HepG2 (cell line): ENCODE measurements around the gene TIMM17A. TPM values are rescaled to one million over a fixed set of nuclear protein-coding genes. Genes with fewer than 3 reads are reported as not detected.

Experiments used
- ATAC-seq: fragments of 200-7000 bp; cut with Tn5 transposase; 3 replicates; pipeline ENCODE4 v1.9.1; 2020; ENCODE audit warnings: mild to moderate bottlenecking, moderate library complexity
- BruUV-seq: library from RNA; stranded (reverse); fragments of 400-500 nt; replicated peaks from 2 replicates; lab custom pipeline; 2021; lab: Mats Ljungman, UMichigan
- CTCF ChIA-PET: fragments of 300-600 bp; formaldehyde crosslinking; extraction: SDS; loops from one replicate; lab custom pipeline; 2021; ENCODE audit warnings: low total read pairs, inconsistent platforms, low intra/inter-chr PET ratio; lab: Yijun Ruan, JAX
- POLR2A ChIA-PET: fragments of 350-600 bp; sonication (Branson Sonifier 250); formaldehyde crosslinking; loops from one replicate; lab custom pipeline; 2020; ENCODE audit warnings: antibody characterized with exemption, inconsistent platforms; lab: Yijun Ruan, JAX
- DNase-seq: peaks from one replicate; pipeline ENCODE4 v3.0.0-alpha.2; 2015; ENCODE audit warnings: low spot score
- FAIRE-seq: peaks from 3 replicates; lab custom pipeline; 2011; peaks lifted over from hg19 to GRCh38; lab: Jason Lieb, UNC
- H2AFZ ChIP-seq: one replicate; pipeline ENCODE4 v1.6.1; 2011; ENCODE audit warnings: low read length, inconsistent platforms
- H3K27ac ChIP-seq: fragments of 300-600 bp; 3 replicates; pipeline ENCODE4 v1.8.0; 2011; ENCODE audit warnings: mixed run types, mild to moderate bottlenecking, mixed read lengths, low read length, inconsistent platforms; ENCODE audit not compliant: insufficient read depth; ENCODE audit errors: extremely low read length
- H3K27me3 ChIP-seq, 2 experiments: fragments of 200-600 bp in 1 of 2; 2 replicates in 1 of 2; 3 replicates in 1 of 2; pipeline versions ENCODE4 v1.6.0 to v1.8.0; 2011; ENCODE audit warnings: low read length in 2 of 2, mild to moderate bottlenecking in 2 of 2, moderate library complexity in 2 of 2, inconsistent platforms in 1 of 2; ENCODE audit not compliant: insufficient read depth in 2 of 2, control insufficient read depth in 1 of 2
- H3K36me3 ChIP-seq, 2 experiments: fragments of 200-600 bp in 1 of 2; replicated peaks in 1 of 2; 2 replicates in 1 of 2; 3 replicates in 1 of 2; pipeline versions ENCODE4 v1.5.1 to v1.8.0; 2011; ENCODE audit warnings: low read length in 2 of 2, inconsistent platforms in 1 of 2; ENCODE audit not compliant: insufficient read depth in 2 of 2, control insufficient read depth in 1 of 2
- H3K4me1 ChIP-seq: 2 replicates; pipeline ENCODE4 v1.5.1; 2012; ENCODE audit warnings: low read length, inconsistent platforms; ENCODE audit not compliant: insufficient read depth
- H3K4me2 ChIP-seq: 2 replicates; pipeline ENCODE4 v1.6.0; 2011; ENCODE audit warnings: low read depth, low read length, inconsistent platforms
- H3K4me3 ChIP-seq, 3 experiments: fragments of 200-600 bp in 1 of 3; sonication (generic), shearing (Covaris generic) in 1 of 3; replicated peaks in 1 of 3; 2 replicates each; pipeline ENCODE4 v1.5.1; 2011 to 2016; ENCODE audit warnings: low read length in 3 of 3, inconsistent platforms in 2 of 3, low read depth in 2 of 3, mild to moderate bottlenecking in 2 of 3, control low read depth in 1 of 3, mixed read lengths in 1 of 3; ENCODE audit not compliant: insufficient read depth in 1 of 3
- H3K79me2 ChIP-seq: one replicate; pipeline ENCODE4 v1.6.1; 2011; ENCODE audit warnings: low read length, inconsistent platforms; ENCODE audit not compliant: insufficient read depth
- H3K9ac ChIP-seq: 2 replicates; pipeline ENCODE4 v1.6.0; 2011; ENCODE audit warnings: mild to moderate bottlenecking, low read depth, low read length, inconsistent platforms; ENCODE audit not compliant: insufficient read depth
- H3K9me3 ChIP-seq: 2 replicates; pipeline ENCODE4 v1.5.1; 2012; ENCODE audit warnings: mild to moderate bottlenecking, low read length
- H4K20me1 ChIP-seq: 2 replicates; pipeline ENCODE4 v1.6.0; 2011; ENCODE audit warnings: inconsistent platforms, mild to moderate bottlenecking, low read length, moderate library complexity; ENCODE audit not compliant: insufficient read depth
- CCAR2 ChIP-seq: fragments of 200-400 bp; formaldehyde crosslinking; optimal IDR thresholded peaks from 2 replicates; pipeline ENCODE3; 2018; ENCODE audit warnings: low read depth, mild to moderate bottlenecking, low read length, moderate library complexity
- PITX1 ChIP-seq: sonication (generic); formaldehyde crosslinking; IDR thresholded peaks from 2 replicates; pipeline ENCODE4 v1.5.1; 2020; ENCODE audit warnings: mild to moderate bottlenecking, missing genetic modification reagents
- TEAD3 ChIP-seq: optimal IDR thresholded peaks from 2 replicates; pipeline ENCODE3; 2016; ENCODE audit warnings: borderline replicate concordance
- ZNF331 ChIP-seq: sonication (generic); formaldehyde crosslinking; IDR thresholded peaks from 2 replicates; pipeline ENCODE4 v1.4.0; 2020; ENCODE audit warnings: missing genetic modification reagents
- WGBS: methylation state at CpG from one replicate; pipeline ENCODE4 v1.1.6; 2017; ENCODE audit warnings: low lambda C conversion rate; 5-methylcytosine and 5-hydroxymethylcytosine counted together
- in situ Hi-C: cut with HindIII; loops from 2 replicates; pipeline ENCODE4 v1.10.0; 2017; ENCODE audit warnings: low pct_unique_long_range_greater_than_20kb; ENCODE audit not compliant: extremely low pct_ligation_motif_present
- intact Hi-C: fragments of 100-400 bp; cut with micrococcal nuclease; formaldehyde crosslinking; loops from one replicate; pipeline ENCODE4 v1.10.0; 2022; ENCODE audit not compliant: unreplicated experiment
- polyA plus RNA-seq, 8 experiments: library from polyadenylated mRNA; depleted of rRNA in 3 of 8; stranded (reverse) in 7 of 8; unstranded in 1 of 8; fragments of >200 nt; fragmentation: Illumina TruSeq in 4 of 8; extraction: Trizol in 4 of 8; gene quantifications; 2 replicates each; pipeline versions ENCODE4 v1.2.1 to v1.2.3, GENCODE V29; 2011 to 2016; ENCODE audit warnings: low read depth in 4 of 8, missing spikeins in 1 of 8, mixed read lengths in 1 of 8; ENCODE audit not compliant: insufficient read depth in 1 of 8
- total RNA-seq, 5 experiments: library from RNA; depleted of rRNA; stranded (reverse); fragments of >200 nt; fragmentation: Illumina TruSeq; extraction: Trizol; gene quantifications; 2 replicates each; pipeline ENCODE4 v1.2.3, GENCODE V29; 2016; ENCODE audit warnings: low read depth in 1 of 5
- TF ChIP-seq, protein P1 (sequence below): sonication (generic); formaldehyde crosslinking; IDR thresholded peaks from 2 replicates; pipeline ENCODE4 v1.4.0; 2020; ENCODE audit warnings: missing genetic modification reagents, borderline replicate concordance

The TIMM17A gene
- total and polyA plus RNA-seq, 2 of the 13 experiments (the other 11 are each of a cell fraction or from before 2014, with no cell fraction given): 50.8 to 97.8 TPM

DNA sequence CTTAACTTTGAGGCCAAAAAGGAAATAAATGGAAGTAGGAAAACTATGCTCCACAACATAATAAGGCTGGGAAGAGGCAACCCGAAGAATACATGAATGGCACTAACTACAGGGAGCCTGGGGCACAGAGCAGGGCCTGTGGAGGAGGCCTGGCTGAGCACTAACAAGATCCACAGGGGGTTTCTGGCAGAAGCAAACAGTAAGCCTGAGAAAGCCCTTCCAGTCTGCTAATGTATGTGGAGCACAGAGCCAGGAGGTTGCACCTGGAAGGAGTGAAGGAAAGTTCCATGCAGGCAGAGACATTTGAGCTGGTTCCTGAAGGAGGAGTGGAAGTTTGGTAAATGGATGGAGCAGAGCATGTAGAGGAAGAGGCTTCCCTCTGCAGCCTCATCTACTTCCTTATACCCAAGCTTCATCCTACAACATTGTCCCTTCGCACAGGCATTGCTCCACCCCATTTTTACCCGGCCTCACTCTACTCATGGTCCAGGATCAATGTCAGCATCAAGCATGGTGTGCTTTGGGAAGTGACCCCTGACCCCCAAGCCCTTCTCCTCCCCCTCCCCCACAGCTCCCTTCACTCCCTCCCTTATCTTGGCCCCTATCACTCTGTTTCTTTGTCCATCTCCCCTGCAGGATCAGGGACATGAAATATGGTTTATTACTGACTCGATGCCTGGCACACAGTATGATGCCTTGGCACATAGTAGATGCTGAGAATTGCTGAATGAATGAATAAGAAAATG, 43.3 kb upstream of the TIMM17A start (continued):
- TF ChIP-seq, protein P1, sequence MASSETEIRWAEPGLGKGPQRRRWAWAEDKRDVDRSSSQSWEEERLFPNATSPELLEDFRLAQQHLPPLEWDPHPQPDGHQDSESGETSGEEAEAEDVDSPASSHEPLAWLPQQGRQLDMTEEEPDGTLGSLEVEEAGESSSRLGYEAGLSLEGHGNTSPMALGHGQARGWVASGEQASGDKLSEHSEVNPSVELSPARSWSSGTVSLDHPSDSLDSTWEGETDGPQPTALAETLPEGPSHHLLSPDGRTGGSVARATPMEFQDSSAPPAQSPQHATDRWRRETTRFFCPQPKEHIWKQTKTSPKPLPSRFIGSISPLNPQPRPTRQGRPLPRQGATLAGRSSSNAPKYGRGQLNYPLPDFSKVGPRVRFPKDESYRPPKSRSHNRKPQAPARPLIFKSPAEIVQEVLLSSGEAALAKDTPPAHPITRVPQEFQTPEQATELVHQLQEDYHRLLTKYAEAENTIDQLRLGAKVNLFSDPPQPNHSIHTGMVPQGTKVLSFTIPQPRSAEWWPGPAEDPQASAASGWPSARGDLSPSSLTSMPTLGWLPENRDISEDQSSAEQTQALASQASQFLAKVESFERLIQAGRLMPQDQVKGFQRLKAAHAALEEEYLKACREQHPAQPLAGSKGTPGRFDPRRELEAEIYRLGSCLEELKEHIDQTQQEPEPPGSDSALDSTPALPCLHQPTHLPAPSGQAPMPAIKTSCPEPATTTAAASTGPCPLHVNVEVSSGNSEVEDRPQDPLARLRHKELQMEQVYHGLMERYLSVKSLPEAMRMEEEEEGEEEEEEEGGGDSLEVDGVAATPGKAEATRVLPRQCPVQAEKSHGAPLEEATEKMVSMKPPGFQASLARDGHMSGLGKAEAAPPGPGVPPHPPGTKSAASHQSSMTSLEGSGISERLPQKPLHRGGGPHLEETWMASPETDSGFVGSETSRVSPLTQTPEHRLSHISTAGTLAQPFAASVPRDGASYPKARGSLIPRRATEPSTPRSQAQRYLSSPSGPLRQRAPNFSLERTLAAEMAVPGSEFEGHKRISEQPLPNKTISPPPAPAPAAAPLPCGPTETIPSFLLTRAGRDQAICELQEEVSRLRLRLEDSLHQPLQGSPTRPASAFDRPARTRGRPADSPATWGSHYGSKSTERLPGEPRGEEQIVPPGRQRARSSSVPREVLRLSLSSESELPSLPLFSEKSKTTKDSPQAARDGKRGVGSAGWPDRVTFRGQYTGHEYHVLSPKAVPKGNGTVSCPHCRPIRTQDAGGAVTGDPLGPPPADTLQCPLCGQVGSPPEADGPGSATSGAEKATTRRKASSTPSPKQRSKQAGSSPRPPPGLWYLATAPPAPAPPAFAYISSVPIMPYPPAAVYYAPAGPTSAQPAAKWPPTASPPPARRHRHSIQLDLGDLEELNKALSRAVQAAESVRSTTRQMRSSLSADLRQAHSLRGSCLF (CRISPR knock-in tag): no peak
- TF ChIP-seq CCAR2: no peak
- TF ChIP-seq PITX1 (CRISPR knock-in tag): no peak

DNA sequence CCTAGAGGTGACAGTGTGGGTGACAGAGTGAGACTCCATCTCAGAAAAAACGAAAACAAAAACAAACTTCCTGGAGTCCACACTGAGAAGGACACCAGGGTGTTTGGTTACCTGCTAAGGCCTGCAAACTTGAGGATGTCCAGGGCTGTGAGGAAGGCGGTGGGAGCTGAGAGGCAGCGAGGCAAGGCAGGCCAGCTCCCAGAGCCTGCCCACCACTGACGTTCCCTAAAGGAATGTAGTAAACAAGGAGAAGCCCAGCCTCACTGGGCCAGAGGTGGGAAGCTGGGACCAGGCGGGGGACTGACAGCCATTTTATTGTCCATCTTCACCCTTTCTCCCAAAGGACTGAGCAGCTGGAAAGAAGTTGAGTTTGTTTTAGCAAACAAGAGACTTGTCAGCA, 42.5 kb upstream of the TIMM17A start:
- H3K4me1 ChIP-seq: peaks cover 14% of the 10 kb centered on the region
- H3K79me2 ChIP-seq: no peaks in the 10 kb centered on the region
- POLR2A ChIA-PET: no interaction called here
- no peak overlapping the region for H2AFZ ChIP-seq
- H4K20me1 ChIP-seq: no peaks in the 10 kb centered on the region
- H3K9ac ChIP-seq: no peak overlapping the region
- H3K27ac ChIP-seq: no peak overlapping the region
- no peak for FAIRE-seq
- CTCF ChIA-PET: no interaction called here
- H3K27me3 ChIP-seq: peaks cover 4 to 33% of the 10 kb centered on the region in 2 experiments; a peak in 4 of 5 replicates
- ATAC-seq: peak; percentile 58
- WGBS: 26% methylated on average over 5 of the region's 5 CpGs
- intact Hi-C loops: no loop called here
- TF ChIP-seq TEAD3 (CRISPR knock-in tag) (peak; percentile 21), ZNF331 (CRISPR knock-in tag) (no peak)
- BruUV-seq: no TSS peak
- no peaks in the 10 kb centered on the region for H3K36me3 ChIP-seq
- DNase-seq: no peak
- in situ Hi-C loops: no loop called here
- no peak overlapping the region for H3K4me3 ChIP-seq
- peak overlapping the region; percentile 24; the same call in 1 of the 2 replicates for H3K4me2 ChIP-seq
- no peaks in the 10 kb centered on the region for H3K9me3 ChIP-seq
